ENCODE measurements around the gene SAMSN1.
"Not testable (repeated sequence)": the region's sequence is repeated elsewhere in the genome, so short reads cannot be mapped to it uniquely, and the experiment has no call there.

SAMSN1 gene

DNA sequence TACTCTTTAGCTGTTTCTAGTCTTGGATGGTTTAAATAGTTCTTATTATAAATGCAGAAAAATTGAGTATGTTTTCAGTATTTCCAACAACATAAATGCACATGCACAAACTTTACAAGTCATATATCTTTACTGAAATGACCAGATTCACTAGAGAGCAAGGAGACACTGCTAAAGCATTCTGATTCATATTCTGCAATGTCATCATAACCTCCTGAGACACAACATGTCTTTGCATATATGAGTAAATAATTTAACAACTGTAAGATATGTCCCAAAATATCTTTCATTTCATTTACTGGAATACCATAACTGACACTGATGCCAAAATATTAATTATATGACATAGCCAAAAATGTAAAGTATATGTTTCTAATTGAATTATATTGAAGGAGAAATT lies 16.8 kb upstream of the SAMSN1 start:
- peak; percentile 88 for FAIRE-seq

- no peak for FAIRE-seq
Measured at GRCh38 chr21:14560555-14560954, 14.4 kb upstream of the SAMSN1 start.

DNA sequence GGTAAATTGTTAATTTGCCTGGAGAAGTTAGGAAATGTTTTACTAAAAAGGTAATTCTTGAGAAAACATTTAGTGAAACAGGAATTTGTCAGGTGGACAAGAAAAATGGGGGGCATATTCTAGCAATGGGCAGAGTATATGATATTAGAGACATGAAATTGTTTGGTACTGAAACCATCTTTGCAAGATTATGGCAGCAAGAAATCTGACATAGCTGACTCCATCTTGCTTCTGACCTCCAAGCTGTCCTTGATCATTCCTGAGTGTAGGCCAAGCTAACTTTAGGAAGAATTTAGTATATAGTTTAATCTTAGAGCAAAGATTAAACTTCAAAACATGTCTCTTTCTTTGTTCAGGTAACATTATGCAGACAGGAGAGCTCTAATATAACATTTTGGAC lies 14.0 kb upstream of the SAMSN1 start:
- no peak for FAIRE-seq

DNA sequence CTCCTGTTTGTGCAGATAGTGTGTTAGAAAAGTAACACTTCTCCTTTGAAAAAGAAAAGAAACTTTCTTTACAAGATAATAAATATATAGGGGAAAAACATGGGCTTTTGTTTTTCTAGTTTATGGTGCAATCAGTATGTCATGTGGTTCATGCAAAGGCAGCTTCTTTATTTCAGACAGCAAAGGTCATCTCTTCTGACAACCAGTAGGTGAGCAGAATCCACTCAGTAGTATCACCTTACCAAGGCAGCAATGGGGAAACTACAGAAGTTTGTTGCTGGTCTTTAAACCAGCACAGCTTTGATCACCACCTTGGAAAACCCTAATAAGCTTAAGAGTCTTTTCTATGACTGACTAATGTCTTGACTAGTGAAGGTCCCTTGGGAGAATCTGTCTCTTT lies 13.0 kb upstream of the SAMSN1 start:
- no peak for FAIRE-seq

GRCh38 chr21:14557413-14557812 lies 11.3 kb upstream of the SAMSN1 start:
- no peak for FAIRE-seq

DNA sequence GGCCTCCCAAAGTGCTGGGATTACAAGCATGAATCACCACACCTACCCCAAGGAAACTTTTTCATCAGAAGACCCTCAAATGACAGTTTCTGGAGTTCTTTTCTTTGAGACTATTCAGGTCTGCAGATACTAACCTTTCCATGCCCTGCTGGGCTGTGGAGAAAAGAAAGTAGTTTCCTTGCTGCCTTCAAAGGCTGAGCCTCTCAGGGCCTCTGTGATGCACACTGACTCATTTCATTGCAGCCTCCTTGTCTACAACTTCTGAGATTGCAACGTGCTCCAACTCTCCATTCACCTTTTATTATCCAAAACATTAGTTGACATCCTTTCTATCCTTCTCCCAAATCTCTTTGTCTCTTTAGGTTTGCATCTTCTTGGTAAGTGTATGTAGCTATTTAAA lies 8.8 kb upstream of the SAMSN1 start:
- FAIRE-seq = no peak

- no peak for FAIRE-seq
Measured at GRCh38 chr21:14553422-14553821, 7.3 kb upstream of the SAMSN1 start.

DNA sequence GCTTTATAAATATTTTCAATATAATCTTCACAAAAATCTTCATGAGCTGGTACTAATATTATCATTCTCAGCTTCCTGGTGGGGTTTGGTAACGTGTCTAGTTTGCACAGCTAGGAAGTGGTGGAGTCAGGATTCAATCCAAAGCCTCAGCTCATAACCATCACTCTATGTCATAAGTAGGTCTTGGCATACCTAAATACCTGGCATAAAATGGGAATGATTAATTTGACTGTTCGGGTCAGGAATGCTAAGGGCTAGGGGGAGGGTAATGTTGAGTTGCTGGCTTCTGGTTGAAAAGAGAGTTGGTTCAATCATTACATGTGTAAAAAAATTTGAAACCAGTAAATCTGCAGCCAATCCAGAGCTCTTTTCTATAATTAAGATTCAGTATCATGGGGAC lies 5.6 kb upstream of the SAMSN1 start:
- FAIRE-seq = no peak

DNA sequence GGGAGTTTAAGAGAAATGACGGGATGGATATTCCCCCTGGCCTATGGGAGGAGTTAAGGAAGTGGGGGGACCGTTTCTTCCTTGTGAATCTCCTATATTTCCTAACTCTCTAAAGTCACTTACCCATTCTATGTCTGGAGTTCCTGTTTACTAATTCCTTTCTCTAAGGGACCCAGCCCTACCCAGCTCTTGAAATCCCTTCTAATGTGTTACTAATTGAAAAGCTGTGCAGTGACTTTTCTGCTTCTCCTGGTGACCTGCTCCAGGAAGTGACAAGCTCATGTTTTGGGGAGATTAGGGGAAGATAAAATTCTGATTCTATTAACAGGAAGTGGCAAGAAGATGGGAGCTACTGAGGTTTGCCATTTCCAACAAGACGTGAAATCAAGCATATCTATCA lies 4.0 kb upstream of the SAMSN1 start:
- FAIRE-seq = no peak

GRCh38 chr21:14548779-14549178 lies 2.7 kb upstream of the SAMSN1 start:
- FAIRE-seq = no peak

GRCh38 chr21:14547834-14548513 lies 1.9 kb upstream of the SAMSN1 start:
- no peak for FAIRE-seq

GRCh38 chr21:14546719-14547118 lies 604 bp upstream of the SAMSN1 start:
- FAIRE-seq = not testable (repeated sequence)

DNA sequence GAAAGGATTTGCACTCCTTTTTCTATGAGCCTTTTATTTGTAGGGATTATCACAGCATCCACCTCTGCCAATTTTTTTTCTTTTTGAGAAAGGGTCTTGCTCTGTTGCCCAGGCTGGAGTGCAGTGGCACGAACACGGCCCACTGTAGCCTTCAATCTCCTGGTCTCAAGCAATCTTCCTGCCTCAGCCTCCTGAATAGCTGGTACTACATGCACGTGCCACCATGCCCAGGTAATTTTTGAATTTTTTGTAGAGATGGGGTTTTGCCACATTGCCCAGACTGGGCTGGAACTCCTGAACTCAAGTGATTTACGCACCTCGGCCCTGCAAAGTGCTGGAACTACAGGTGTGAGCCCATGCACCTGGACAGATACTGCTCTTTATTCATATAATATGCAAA lies 2.1 kb downstream of the SAMSN1 start:
- FAIRE-seq = no peak

GRCh38 chr21:14542638-14543037 lies 3.5 kb downstream of the SAMSN1 start:
- FAIRE-seq = no peak

DNA sequence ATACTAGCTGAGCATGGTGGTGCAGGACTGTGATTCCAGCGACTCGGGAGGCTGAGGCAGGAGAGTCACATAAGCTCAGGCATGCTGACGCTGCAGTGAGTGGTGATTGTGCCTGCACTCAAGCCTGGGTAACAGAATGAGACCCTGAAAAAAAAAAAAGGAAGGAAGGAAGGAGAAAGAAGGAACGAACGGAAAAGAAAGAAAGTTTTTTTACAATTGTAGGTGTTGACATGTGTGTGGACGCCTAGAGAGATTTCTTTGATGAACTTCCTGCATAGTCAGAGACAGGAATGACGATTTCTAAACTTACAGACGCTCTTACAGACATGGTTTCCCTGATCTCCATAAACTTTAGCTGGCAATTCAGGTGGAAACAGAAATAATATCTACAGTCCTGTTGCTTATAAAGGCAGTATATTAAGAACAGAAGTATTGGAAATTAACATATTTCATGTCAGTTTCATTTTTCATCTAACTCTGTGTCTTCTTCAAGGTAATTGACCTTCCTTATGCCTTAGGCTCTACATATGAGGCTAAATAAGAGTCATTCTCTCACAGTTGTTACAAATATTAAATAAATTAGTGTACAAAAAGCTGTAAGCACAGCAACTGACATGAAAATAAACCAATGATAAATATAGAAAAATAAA lies 4.1 kb downstream of the SAMSN1 start:
- no peak for FAIRE-seq

- no peak for FAIRE-seq
Measured at GRCh38 chr21:14538483-14538882, 7.6 kb downstream of the SAMSN1 start.

GRCh38 chr21:14536929-14537328 lies 9.2 kb downstream of the SAMSN1 start:
- no peak for FAIRE-seq

DNA sequence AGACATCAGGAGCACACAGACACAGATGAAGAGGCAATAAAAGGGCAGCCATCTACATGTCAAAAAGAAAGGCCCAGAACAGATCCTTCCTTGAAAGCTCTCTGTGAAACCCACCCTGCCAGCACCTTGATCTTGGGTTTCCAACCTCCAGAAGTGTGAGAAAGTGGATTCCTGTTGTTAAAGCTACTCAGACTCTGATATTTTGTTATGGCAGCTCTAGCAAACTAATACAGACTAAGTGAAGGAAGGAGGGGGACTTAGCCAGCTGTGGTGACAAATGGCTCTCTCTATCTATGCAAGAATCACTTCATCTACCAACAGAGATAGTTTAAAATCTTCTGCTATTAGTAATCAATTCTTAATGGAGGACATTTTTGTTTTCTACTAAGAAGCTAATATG lies 10.4 kb downstream of the SAMSN1 start:
- FAIRE-seq = no peak

- FAIRE-seq = no peak
Measured at GRCh38 chr21:14533499-14534428, 12.4 kb downstream of the SAMSN1 start.

- FAIRE-seq = no peak
Measured at GRCh38 chr21:14531757-14532316, 14.3 kb downstream of the SAMSN1 start.

- no peak for FAIRE-seq
Measured at GRCh38 chr21:14530592-14530991, 15.5 kb downstream of the SAMSN1 start.

GRCh38 chr21:14528815-14529214 lies 17.3 kb downstream of the SAMSN1 start:
- FAIRE-seq = peak; percentile 65

Measured in islet of Langerhans (tissue), 1 donor.